Measurements from ENCODE around the gene TMA7.
A peak's percentile ranks its signal among the peaks of the same experiment; 100 is the strongest.

The TMA7 gene

GRCh38 chr3:48435774-48436476 is 4.1 kb upstream of the TMA7 start (continued):
- TF ChIP-seq ZNF280D (tag by site-specific recombination; IDR thresholded peaks at IDR 0.05) = no peak
- TF ChIP-seq ZBTB8A (tag by site-specific recombination; IDR thresholded peaks at IDR 0.05) = 0 out of 2 replicates have a peak, but pooled peaks have one; percentile 16
- TF ChIP-seq ZBTB48 (tag by site-specific recombination; IDR thresholded peaks at IDR 0.05) = peak; percentile 40; the same call in 1 of the 2 replicates
- TF ChIP-seq ZNF138 (tag by site-specific recombination; IDR thresholded peaks at IDR 0.05; ENCODE audit: borderline replicate concordance) = no peak
- peak; percentile 99 for TF ChIP-seq ZNF2 (tag by site-specific recombination; IDR thresholded peaks at IDR 0.05)
- TF ChIP-seq ZEB2 (tag by site-specific recombination; IDR thresholded peaks at IDR 0.05) = peak; percentile 40; the same call in 1 of the 2 replicates
- peak; percentile 75; the same call in 1 of the 2 replicates for TF ChIP-seq ZNF660 (tag by site-specific recombination; IDR thresholded peaks at IDR 0.05)
- peak; percentile 93 for TF ChIP-seq CTCF (tag by site-specific recombination; IDR thresholded peaks at IDR 0.05)

- no peak overlapping the region for H3K27ac ChIP-seq (ENCODE audit: extremely low read depth, low read depth, low read length)
- no peak for TF ChIP-seq YY1 (tag by site-specific recombination; IDR thresholded peaks at IDR 0.05)
- TF ChIP-seq ZNF416 (tag by site-specific recombination; IDR thresholded peaks at IDR 0.05) = no peak
- TF ChIP-seq ATF2 (tag by site-specific recombination; IDR thresholded peaks at IDR 0.05; ENCODE audit: low read depth) = no peak
- no peak for TF ChIP-seq MZF1 (tag by site-specific recombination; IDR thresholded peaks at IDR 0.05; ENCODE audit: borderline replicate concordance)
- TF ChIP-seq ZNF580 (tag by site-specific recombination; IDR thresholded peaks at IDR 0.05) = no peak
- TF ChIP-seq ZNF221 (tag by site-specific recombination; IDR thresholded peaks at IDR 0.05; ENCODE audit: borderline replicate concordance) = no peak
- TF ChIP-seq SP2 (tag by site-specific recombination; IDR thresholded peaks at IDR 0.05) = no peak
- no peak for TF ChIP-seq SP3 (tag by site-specific recombination; IDR thresholded peaks at IDR 0.05)
- TF ChIP-seq ZNF692 (tag by site-specific recombination; IDR thresholded peaks at IDR 0.05) = no peak
- TF ChIP-seq ZNF701 (tag by site-specific recombination; IDR thresholded peaks at IDR 0.05) = no peak
- TF ChIP-seq ZBTB26 (tag by site-specific recombination; optimal IDR thresholded peaks at IDR 0.05) = no peak
- no peak for TF ChIP-seq PRDM2 (tag by site-specific recombination; IDR thresholded peaks at IDR 0.05; ENCODE audit: borderline replicate concordance)
These were observed 3.6 kb upstream of the TMA7 start for GRCh38 chr3:48436477-48436787.

More at GRCh38 chr3:48436477-48436787, 3.6 kb upstream of the TMA7 start:
- ChIA-PET CTCF (interaction anchor here (0.5 to 5.9 kb wide), 86 partner anchors 10 to 1402 kb away, joined by 3 to 238 read pairs (median 6); partner anchors contain the start of genes ATRIP, CAMP, CDC25A and NME6), POLR2A (interaction anchor here (1.0 to 2.5 kb wide), 5 partner anchors 10 to 120 kb away, joined by 4 to 22 read pairs (median 5); partner anchors contain the start of genes ATRIP and PFKFB4)
- peaks cover under 1 to 34% of the 10 kb centered on the region in 2 experiments; a peak in 1 of 3 replicates for H3K36me3 ChIP-seq (ENCODE audit: control insufficient read depth in 2 of 2, insufficient read depth in 1 of 2, low read length in 2 of 2)
- H3K4me1 ChIP-seq (ENCODE audit: control insufficient read depth, insufficient read depth, low read length) = no peaks in the 10 kb centered on the region
- H3K4me3 ChIP-seq (ENCODE audit: low read depth, low read length) = no peak overlapping the region
- H3K9me3 ChIP-seq (ENCODE audit: control insufficient read depth, insufficient read depth, low read depth, low read length) = no peaks in the 10 kb centered on the region
